NCI-H146 treated with DMSO at 0.1 percent for 48 hours (cell line): ENCODE measurements around the gene NTMT1.
"Not testable (repeated sequence)": the region's sequence is repeated elsewhere in the genome, so short reads cannot be mapped to it uniquely, and the experiment has no call there.

Source experiments
- DNase-seq: peaks from one replicate; lab custom pipeline; 2025; ENCODE audit not compliant: unreplicated experiment; lab: John Stamatoyannopoulos, UW

Gene NTMT1

GRCh38 chr9:129626079-129626624 lies at the start of gene NTMT1:
Gene NTMT1, plus strand, starts transcription at chr9:129626163. Its CDS starts 6,541 bp downstream, at chr9:129632704.
- DNase-seq = peak; percentile 26

- no peak for DNase-seq
Measured at GRCh38 chr9:129576546-129577543, 49.1 kb upstream of the NTMT1 start.

- DNase-seq = no peak
Measured at GRCh38 chr9:129579294-129579693, 46.7 kb upstream of the NTMT1 start.

- DNase-seq = no peak
Measured at GRCh38 chr9:129580211-129580915, 45.6 kb upstream of the NTMT1 start.

GRCh38 chr9:129581505-129582189 lies 44.3 kb upstream of the NTMT1 start:
- no peak for DNase-seq

- DNase-seq = no peak
Measured at GRCh38 chr9:129582855-129583254, 43.1 kb upstream of the NTMT1 start.

GRCh38 chr9:129583308-129584038 lies 42.5 kb upstream of the NTMT1 start:
- DNase-seq = no peak

- no peak for DNase-seq
Measured at GRCh38 chr9:129584136-129584535, 41.8 kb upstream of the NTMT1 start.

GRCh38 chr9:129585352-129585751 lies 40.6 kb upstream of the NTMT1 start:
- DNase-seq = no peak

GRCh38 chr9:129586245-129586644 lies 39.7 kb upstream of the NTMT1 start:
- DNase-seq = no peak

GRCh38 chr9:129586685-129587084 lies 39.3 kb upstream of the NTMT1 start:
- no peak for DNase-seq

GRCh38 chr9:129587487-129588262 lies 38.3 kb upstream of the NTMT1 start:
- DNase-seq = no peak

GRCh38 chr9:129590466-129590865 lies 35.5 kb upstream of the NTMT1 start:
- no peak for DNase-seq

- DNase-seq = no peak
Measured at GRCh38 chr9:129591916-129592315, 34.0 kb upstream of the NTMT1 start.

- DNase-seq = not testable (repeated sequence)
Measured at GRCh38 chr9:129592790-129593189, 33.2 kb upstream of the NTMT1 start.

- no peak for DNase-seq
Measured at GRCh38 chr9:129594632-129595031, 31.3 kb upstream of the NTMT1 start.

GRCh38 chr9:129595311-129595741 lies 30.6 kb upstream of the NTMT1 start:
- no peak for DNase-seq

- no peak for DNase-seq
Measured at GRCh38 chr9:129595903-129596540, 29.9 kb upstream of the NTMT1 start.
